Activated B cell treated with CpG ODN at 0.5 μM for 24 hours (primary cell): ENCODE measurements around the gene UGT1A10. TPM values are rescaled to one million over a fixed set of nuclear protein-coding genes. Genes with fewer than 3 reads are reported as not detected.

Experiments used
- ATAC-seq: fragments of 200-7000 bp; cut with Tn5 transposase; one replicate; pipeline ENCODE4 v1.10.0; 2021; ENCODE audit warnings: low read depth, mild to moderate bottlenecking, moderate library complexity
- CTCF ChIA-PET: fragments of 350-600 bp; sonication (Branson Sonifier 250); formaldehyde crosslinking; loops from one replicate; lab custom pipeline; 2021; ENCODE audit warnings: antibody characterized with exemption; lab: Charles Lee
- POLR2A ChIA-PET: fragments of 350-600 bp; sonication (Branson Sonifier 250); formaldehyde crosslinking; loops from one replicate; lab custom pipeline; 2021; ENCODE audit warnings: antibody characterized with exemption; lab: Charles Lee
- DNase-seq: peaks from one replicate; pipeline ENCODE4 v3.0.0; 2022
- H3K27ac Mint-ChIP-seq: one replicate; pipeline ENCODE4 v1.8.0; 2020; ENCODE audit warnings: mixed read lengths
- H3K27me3 Mint-ChIP-seq: one replicate; pipeline ENCODE4 v1.8.0; 2021; ENCODE audit warnings: mixed read lengths
- H3K36me3 Mint-ChIP-seq: one replicate; pipeline ENCODE4 v1.8.0; 2021; ENCODE audit warnings: low read depth, mixed read lengths
- H3K4me1 Mint-ChIP-seq: one replicate; pipeline ENCODE4 v1.8.0; 2021; ENCODE audit warnings: mixed read lengths
- H3K4me3 Mint-ChIP-seq: one replicate; pipeline ENCODE4 v1.8.0; 2020; ENCODE audit warnings: mild to moderate bottlenecking, mixed read lengths
- H3K9me3 Mint-ChIP-seq: one replicate; pipeline ENCODE4 v1.8.0; 2020; ENCODE audit warnings: mixed read lengths
- CTCF ChIP-seq: fragments of 200-600 bp; IDR thresholded peaks from one replicate; pipeline ENCODE4 v1.8.0; 2022; ENCODE audit warnings: antibody characterized with exemption, mild to moderate bottlenecking
- intact Hi-C: fragments of 100-400 bp; cut with micrococcal nuclease; formaldehyde crosslinking; loops from one replicate; pipeline ENCODE4 v1.15.1; 2024
- total RNA-seq: library from RNA; stranded (reverse); gene quantifications from 2 replicates; pipeline ENCODE4 v1.2.3, GENCODE V29; 2022

Gene UGT1A10
- total RNA-seq, 1 donor from 2014 or later, result not detected

GRCh38 chr2:233707940-233708644 is 71.8 kb downstream of the UGT1A10 start:
- no peak for DNase-seq
- peaks cover 4% of the 10 kb centered on the region for H3K4me1 Mint-ChIP-seq
- peaks cover 3% of the 10 kb centered on the region for H3K9me3 Mint-ChIP-seq
- intact Hi-C loops, result loop anchor here (10.0 kb wide), 1 partner anchor 153 kb away; no protein-coding TSS in a partner anchor
- H3K36me3 Mint-ChIP-seq, result no peaks in the 10 kb centered on the region
- ChIA-PET CTCF (no interaction called here), POLR2A (no interaction called here)
- no peak overlapping the region for H3K4me3 Mint-ChIP-seq
- H3K27ac Mint-ChIP-seq, result no peak overlapping the region
- no peak for ATAC-seq
- TF ChIP-seq CTCF, result no peak
- peaks cover 21% of the 10 kb centered on the region for H3K27me3 Mint-ChIP-seq

- DNase-seq (no peak), ATAC-seq (no peak)
- Mint-ChIP-seq H3K36me3 (no peaks in the 10 kb centered on the region), H3K27me3 (peaks cover 23% of the 10 kb centered on the region), H3K27ac (no peak overlapping the region), H3K9me3 (peaks cover 3% of the 10 kb centered on the region), H3K4me3 (no peak overlapping the region), H3K4me1 (peaks cover 4% of the 10 kb centered on the region)
- intact Hi-C loops, result loop anchor here (10.0 kb wide), 1 partner anchor 154 kb away; no protein-coding TSS in a partner anchor
- POLR2A ChIA-PET, result no interaction called here
- CTCF ChIA-PET, result no interaction called here
- TF ChIP-seq CTCF, result no peak
Observed at GRCh38 chr2:233708942-233709341, 72.7 kb downstream of the UGT1A10 start.

GRCh38 chr2:233711312-233712008 is 75.2 kb downstream of the UGT1A10 start:
- Mint-ChIP-seq H3K4me3 (no peak overlapping the region), H3K27ac (no peak overlapping the region), H3K27me3 (peaks cover 32% of the 10 kb centered on the region), H3K36me3 (no peaks in the 10 kb centered on the region), H3K9me3 (no peaks in the 10 kb centered on the region), H3K4me1 (peaks cover 4% of the 10 kb centered on the region)
- DNase-seq, result peak; percentile 55
- ChIA-PET POLR2A (interaction anchor here (0.6 kb wide), 1 partner anchor 425 kb away, joined by 3 read pairs; no protein-coding TSS in a partner anchor), CTCF (interaction anchor here (1.1 to 2.1 kb wide), 4 partner anchors 13 to 307 kb away, joined by 3 to 8 read pairs (median 4); no protein-coding TSS in a partner anchor)
- ATAC-seq, result peak; percentile 66
- intact Hi-C loops, result loop anchor here (1.0 to 5.0 kb wide), 4 partner anchors 214 to 1104 kb away; no protein-coding TSS in a partner anchor
- peak; percentile 75 for TF ChIP-seq CTCF

GRCh38 chr2:233712611-233713261 is 76.5 kb downstream of the UGT1A10 start, which contains the start of gene UGT1A5:
TSS of gene UGT1A5 (plus strand) at chr2:233712907. CDS start at chr2:233712992, 85 bp downstream.
- Mint-ChIP-seq H3K4me1 (peaks cover 4% of the 10 kb centered on the region), H3K4me3 (no peak within 1 kb of the TSS), H3K27me3 (peaks cover 26% of the 10 kb centered on the region), H3K9me3 (no peaks in the 10 kb centered on the region), H3K27ac (no peak within 1 kb of the TSS), H3K36me3 (no peaks in the 10 kb centered on the region)
- no peak for ATAC-seq
- intact Hi-C loops, result loop anchor here (5.0 kb wide), 2 partner anchors 215 to 1105 kb away; no protein-coding TSS in a partner anchor
- ChIA-PET POLR2A (no interaction called here), CTCF (interaction anchor here (0.8 to 2.1 kb wide), 3 partner anchors 13 to 309 kb away, joined by 3 to 8 read pairs (median 3); no protein-coding TSS in a partner anchor)
- no peak for DNase-seq
- TF ChIP-seq CTCF, result no peak
